ENCODE data around the gene IL2RA.
"Not testable (repeated sequence)": the region's sequence is repeated elsewhere in the genome, so short reads cannot be mapped to it uniquely, and the experiment has no call there.

IL2RA gene

GRCh38 chr10:6082496-6083395 is 20.6 kb upstream of the IL2RA start:
- no peak for DNase-seq

- DNase-seq = no peak
Observed at GRCh38 chr10:6080417-6080973, 18.3 kb upstream of the IL2RA start.

DNA sequence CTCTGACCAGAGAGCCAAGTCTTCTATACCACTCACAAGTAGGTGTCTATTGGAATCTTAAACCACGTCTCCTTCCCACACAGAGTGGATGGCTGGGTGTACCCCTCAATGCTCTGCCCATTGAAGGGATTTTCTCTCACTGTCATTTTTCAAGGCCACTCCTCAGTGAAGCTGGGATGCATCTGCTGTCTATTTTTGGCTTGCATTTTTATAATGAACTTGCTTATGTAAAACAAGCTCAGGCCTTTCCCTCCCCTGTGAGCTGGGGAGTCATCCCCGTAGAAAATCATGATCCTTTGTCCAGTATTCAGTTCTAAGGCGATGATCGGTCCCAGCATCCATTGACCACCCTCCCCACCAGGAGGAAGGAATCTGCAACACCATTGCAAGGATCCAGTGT is 16.9 kb upstream of the IL2RA start:
- no peak for DNase-seq

GRCh38 chr10:6077071-6077675 is 15.0 kb upstream of the IL2RA start:
- no peak for DNase-seq

- DNase-seq = no peak
Observed at GRCh38 chr10:6074489-6075301, 12.5 kb upstream of the IL2RA start.

GRCh38 chr10:6072215-6072934 is 10.2 kb upstream of the IL2RA start:
- no peak for DNase-seq

GRCh38 chr10:6071181-6072175 is 9.3 kb upstream of the IL2RA start:
- no peak for DNase-seq

GRCh38 chr10:6070660-6071059 is 8.5 kb upstream of the IL2RA start:
- DNase-seq = peak; percentile 63 to 84

DNA sequence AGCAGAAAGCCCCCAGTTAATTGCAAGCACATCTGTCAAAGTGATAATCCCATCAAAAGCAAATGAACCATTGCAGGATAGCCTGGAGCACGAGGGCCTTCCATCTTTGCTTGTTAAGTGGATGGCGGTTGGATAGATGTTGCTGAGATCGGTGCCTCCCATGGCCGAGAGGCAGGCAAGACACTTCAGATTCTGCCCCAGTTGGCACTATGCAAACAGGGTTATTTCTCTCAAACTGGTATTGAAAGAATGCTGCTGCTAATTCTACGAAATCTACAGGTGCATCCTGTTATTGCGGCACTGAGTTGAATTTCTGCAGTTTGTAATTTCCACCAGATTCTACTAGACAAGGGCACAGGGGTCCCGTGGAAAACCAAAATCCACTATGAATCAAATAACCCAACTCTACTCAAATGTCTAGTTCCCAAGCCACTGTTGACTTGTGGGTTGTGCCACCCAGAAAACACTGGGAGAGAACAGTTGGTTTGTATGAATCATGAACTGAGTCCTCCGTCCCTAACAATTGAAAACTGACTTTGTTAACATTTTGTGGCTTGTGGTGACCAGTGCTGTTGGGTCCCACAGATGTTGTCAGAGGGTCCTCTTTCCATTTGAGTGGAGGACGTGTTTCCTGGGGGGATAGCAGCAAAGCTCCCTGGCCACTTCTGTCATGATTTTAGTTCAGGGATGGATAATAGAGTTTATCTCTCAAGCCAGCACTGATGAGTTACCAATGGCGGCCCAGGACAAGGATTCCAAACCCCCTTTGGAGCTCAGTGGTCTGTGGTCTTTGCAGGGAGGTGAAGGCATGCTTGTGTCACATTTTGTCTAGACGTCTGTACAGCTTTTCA is 7.1 kb upstream of the IL2RA start:
- no peak for DNase-seq

- DNase-seq = no peak
Observed at GRCh38 chr10:6068422-6068821, 6.3 kb upstream of the IL2RA start.

- no peak for DNase-seq
Observed at GRCh38 chr10:6068006-6068405, 5.8 kb upstream of the IL2RA start.

GRCh38 chr10:6067457-6067856 is 5.3 kb upstream of the IL2RA start:
- DNase-seq = no peak

- no peak for DNase-seq
Observed at GRCh38 chr10:6065835-6066234, 3.7 kb upstream of the IL2RA start.

GRCh38 chr10:6065406-6065805 is 3.2 kb upstream of the IL2RA start:
- no peak for DNase-seq

- not testable (repeated sequence) for DNase-seq
Observed at GRCh38 chr10:6064726-6065125, 2.6 kb upstream of the IL2RA start.

GRCh38 chr10:6064119-6064518 is 2.0 kb upstream of the IL2RA start:
- no peak for DNase-seq

- no peak for DNase-seq
Observed at GRCh38 chr10:6061056-6061455, 1.1 kb downstream of the IL2RA start.

- no peak for DNase-seq
Observed at GRCh38 chr10:6059506-6059905, 2.7 kb downstream of the IL2RA start.

GRCh38 chr10:6058682-6059475 is 3.3 kb downstream of the IL2RA start:
- no peak for DNase-seq

Measured in stimulated activated CD4-positive, alpha-beta T cell treated with anti-CD3 and anti-CD28 coated beads, Interleukin-4, amount 100 ng/mL, for 4 hours (primary cell).